Measurements from ENCODE around the gene ZBTB7C.

Gene ZBTB7C

GRCh38 chr18:48106498-48106897, 302.7 kb downstream of the ZBTB7C start:
- no peak for DNase-seq

GRCh38 chr18:48105317-48105716, 303.9 kb downstream of the ZBTB7C start:
- no peak for DNase-seq

- no peak for DNase-seq
Observed at GRCh38 chr18:48104705-48105104, 304.5 kb downstream of the ZBTB7C start.

GRCh38 chr18:48100651-48101165, 308.5 kb downstream of the ZBTB7C start:
- no peak for DNase-seq

- DNase-seq: no peak
Observed at GRCh38 chr18:48100165-48100575, 309.0 kb downstream of the ZBTB7C start.

GRCh38 chr18:48099481-48100164, 309.6 kb downstream of the ZBTB7C start:
- DNase-seq: no peak

GRCh38 chr18:48098538-48098937, 310.6 kb downstream of the ZBTB7C start:
- DNase-seq: no peak

GRCh38 chr18:48098007-48098406, 311.2 kb downstream of the ZBTB7C start:
- no peak for DNase-seq

- no peak for DNase-seq
Observed at GRCh38 chr18:48095726-48096125, 313.5 kb downstream of the ZBTB7C start.

- no peak for DNase-seq
Observed at GRCh38 chr18:48093104-48093503, 316.1 kb downstream of the ZBTB7C start.

- no peak for DNase-seq
Observed at GRCh38 chr18:48091869-48092497, 317.2 kb downstream of the ZBTB7C start.

GRCh38 chr18:48090702-48091101, 318.5 kb downstream of the ZBTB7C start:
- no peak for DNase-seq

- DNase-seq: no peak
Observed at GRCh38 chr18:48090021-48090420, 319.2 kb downstream of the ZBTB7C start.

- DNase-seq: no peak
Observed at GRCh38 chr18:48085781-48086487, 323.2 kb downstream of the ZBTB7C start.

GRCh38 chr18:48084858-48085257, 324.3 kb downstream of the ZBTB7C start:
- DNase-seq: no peak

GRCh38 chr18:48084041-48084757, 325.0 kb downstream of the ZBTB7C start:
- no peak for DNase-seq

GRCh38 chr18:48080546-48080945, 328.6 kb downstream of the ZBTB7C start:
- no peak for DNase-seq

- DNase-seq: no peak
Observed at GRCh38 chr18:48079885-48080284, 329.3 kb downstream of the ZBTB7C start.

- no peak for DNase-seq
Observed at GRCh38 chr18:48078448-48078847, 330.7 kb downstream of the ZBTB7C start.

GRCh38 chr18:48077291-48077690, 331.9 kb downstream of the ZBTB7C start:
- DNase-seq: no peak

GRCh38 chr18:48076461-48076860, 332.7 kb downstream of the ZBTB7C start:
- DNase-seq: no peak

GRCh38 chr18:48075707-48076093, 333.5 kb downstream of the ZBTB7C start:
- no peak for DNase-seq
